Measurements from ENCODE around the gene CHRND. TPM values are rescaled to one million over a fixed set of nuclear protein-coding genes. Genes with fewer than 3 reads are reported as not detected.
A peak's percentile ranks its signal among the peaks of the same experiment; 100 is the strongest.

The CHRND gene
- total RNA-seq, 1 experiment from 2014 or later, result not detected

DNA sequence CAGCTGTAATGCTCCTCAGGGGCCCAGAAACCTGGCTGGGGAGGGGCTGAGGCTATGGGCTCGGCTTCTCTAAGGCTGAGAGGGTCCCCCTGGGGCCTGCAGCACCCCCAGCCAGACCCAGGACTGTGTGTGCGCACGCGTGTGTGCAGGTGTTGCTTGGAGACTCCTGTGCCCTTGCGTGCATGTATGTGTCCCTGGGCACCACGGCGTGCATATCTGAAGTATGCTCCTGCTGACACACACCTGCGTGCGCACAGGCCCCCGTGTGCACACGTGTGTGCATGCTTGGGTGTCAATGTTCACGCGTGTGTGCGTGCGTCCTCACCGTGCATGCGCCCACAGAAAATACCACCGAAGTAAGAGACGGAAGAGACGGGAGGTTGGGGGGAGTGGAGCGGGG lies 23.4 kb upstream of the CHRND start (continued):
- TF ChIP-seq ATF6 (CRISPR knock-in tag; IDR thresholded peaks at IDR 0.05) (no peak), ZNF512 (CRISPR knock-in tag; IDR thresholded peaks at IDR 0.05; ENCODE audit: borderline replicate concordance) (no peak), USF1 (CRISPR knock-in tag; IDR thresholded peaks at IDR 0.05) (no peak), MXD4 (CRISPR knock-in tag; IDR thresholded peaks at IDR 0.05; ENCODE audit: borderline replicate concordance) (no peak)
- TF ChIP-seq, protein P1, sequence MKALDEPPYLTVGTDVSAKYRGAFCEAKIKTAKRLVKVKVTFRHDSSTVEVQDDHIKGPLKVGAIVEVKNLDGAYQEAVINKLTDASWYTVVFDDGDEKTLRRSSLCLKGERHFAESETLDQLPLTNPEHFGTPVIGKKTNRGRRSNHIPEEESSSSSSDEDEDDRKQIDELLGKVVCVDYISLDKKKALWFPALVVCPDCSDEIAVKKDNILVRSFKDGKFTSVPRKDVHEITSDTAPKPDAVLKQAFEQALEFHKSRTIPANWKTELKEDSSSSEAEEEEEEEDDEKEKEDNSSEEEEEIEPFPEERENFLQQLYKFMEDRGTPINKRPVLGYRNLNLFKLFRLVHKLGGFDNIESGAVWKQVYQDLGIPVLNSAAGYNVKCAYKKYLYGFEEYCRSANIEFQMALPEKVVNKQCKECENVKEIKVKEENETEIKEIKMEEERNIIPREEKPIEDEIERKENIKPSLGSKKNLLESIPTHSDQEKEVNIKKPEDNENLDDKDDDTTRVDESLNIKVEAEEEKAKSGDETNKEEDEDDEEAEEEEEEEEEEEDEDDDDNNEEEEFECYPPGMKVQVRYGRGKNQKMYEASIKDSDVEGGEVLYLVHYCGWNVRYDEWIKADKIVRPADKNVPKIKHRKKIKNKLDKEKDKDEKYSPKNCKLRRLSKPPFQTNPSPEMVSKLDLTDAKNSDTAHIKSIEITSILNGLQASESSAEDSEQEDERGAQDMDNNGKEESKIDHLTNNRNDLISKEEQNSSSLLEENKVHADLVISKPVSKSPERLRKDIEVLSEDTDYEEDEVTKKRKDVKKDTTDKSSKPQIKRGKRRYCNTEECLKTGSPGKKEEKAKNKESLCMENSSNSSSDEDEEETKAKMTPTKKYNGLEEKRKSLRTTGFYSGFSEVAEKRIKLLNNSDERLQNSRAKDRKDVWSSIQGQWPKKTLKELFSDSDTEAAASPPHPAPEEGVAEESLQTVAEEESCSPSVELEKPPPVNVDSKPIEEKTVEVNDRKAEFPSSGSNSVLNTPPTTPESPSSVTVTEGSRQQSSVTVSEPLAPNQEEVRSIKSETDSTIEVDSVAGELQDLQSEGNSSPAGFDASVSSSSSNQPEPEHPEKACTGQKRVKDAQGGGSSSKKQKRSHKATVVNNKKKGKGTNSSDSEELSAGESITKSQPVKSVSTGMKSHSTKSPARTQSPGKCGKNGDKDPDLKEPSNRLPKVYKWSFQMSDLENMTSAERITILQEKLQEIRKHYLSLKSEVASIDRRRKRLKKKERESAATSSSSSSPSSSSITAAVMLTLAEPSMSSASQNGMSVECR (CRISPR knock-in tag; IDR thresholded peaks at IDR 0.05; ENCODE audit: borderline replicate concordance), result no peak

- no peaks in the 10 kb centered on the region for H3K36me3 Mint-ChIP-seq
- ChIA-PET CTCF (interaction anchor here (1.0 to 3.2 kb wide), 5 partner anchors 18 to 58 kb away, joined by 3 to 33 read pairs (median 8); partner anchors contain the start of gene PRSS56), POLR2A (interaction anchor here (1.0 kb wide), 1 partner anchor 47 kb away, joined by 3 read pairs; the partner anchor contains the start of genes EIF4E2 and TIGD1)
- DNase-seq (ENCODE audit: low spot score) (peak; percentile 67), ATAC-seq (peak; percentile 29)
- no peaks in the 10 kb centered on the region for H3K9me3 Mint-ChIP-seq
- peaks cover 53% of the 10 kb centered on the region for H3K27me3 Mint-ChIP-seq (ENCODE audit: low read depth)
- H3K4me3 Mint-ChIP-seq, result peak overlapping the region; percentile 95
- H3K4me1 Mint-ChIP-seq, result peaks cover 22% of the 10 kb centered on the region
- H3K27ac Mint-ChIP-seq, result no peak overlapping the region
- no peak for TF ChIP-seq MLX (CRISPR knock-in tag; IDR thresholded peaks at IDR 0.05)
- no peak for TF ChIP-seq KAT7 (CRISPR knock-in tag; IDR thresholded peaks at IDR 0.05; ENCODE audit: borderline replicate concordance)
- TF ChIP-seq, protein P2, sequence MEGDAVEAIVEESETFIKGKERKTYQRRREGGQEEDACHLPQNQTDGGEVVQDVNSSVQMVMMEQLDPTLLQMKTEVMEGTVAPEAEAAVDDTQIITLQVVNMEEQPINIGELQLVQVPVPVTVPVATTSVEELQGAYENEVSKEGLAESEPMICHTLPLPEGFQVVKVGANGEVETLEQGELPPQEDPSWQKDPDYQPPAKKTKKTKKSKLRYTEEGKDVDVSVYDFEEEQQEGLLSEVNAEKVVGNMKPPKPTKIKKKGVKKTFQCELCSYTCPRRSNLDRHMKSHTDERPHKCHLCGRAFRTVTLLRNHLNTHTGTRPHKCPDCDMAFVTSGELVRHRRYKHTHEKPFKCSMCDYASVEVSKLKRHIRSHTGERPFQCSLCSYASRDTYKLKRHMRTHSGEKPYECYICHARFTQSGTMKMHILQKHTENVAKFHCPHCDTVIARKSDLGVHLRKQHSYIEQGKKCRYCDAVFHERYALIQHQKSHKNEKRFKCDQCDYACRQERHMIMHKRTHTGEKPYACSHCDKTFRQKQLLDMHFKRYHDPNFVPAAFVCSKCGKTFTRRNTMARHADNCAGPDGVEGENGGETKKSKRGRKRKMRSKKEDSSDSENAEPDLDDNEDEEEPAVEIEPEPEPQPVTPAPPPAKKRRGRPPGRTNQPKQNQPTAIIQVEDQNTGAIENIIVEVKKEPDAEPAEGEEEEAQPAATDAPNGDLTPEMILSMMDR (IDR thresholded peaks at IDR 0.05), result no peak
- no peak for TF ChIP-seq USF2 (CRISPR knock-in tag; IDR thresholded peaks at IDR 0.05)
- no peak for TF ChIP-seq ETV6 (CRISPR knock-in tag; IDR thresholded peaks at IDR 0.05)
- no peak for TF ChIP-seq ZNF263 (CRISPR knock-in tag; IDR thresholded peaks at IDR 0.05; ENCODE audit: low read depth)
- TF ChIP-seq, protein P3, sequence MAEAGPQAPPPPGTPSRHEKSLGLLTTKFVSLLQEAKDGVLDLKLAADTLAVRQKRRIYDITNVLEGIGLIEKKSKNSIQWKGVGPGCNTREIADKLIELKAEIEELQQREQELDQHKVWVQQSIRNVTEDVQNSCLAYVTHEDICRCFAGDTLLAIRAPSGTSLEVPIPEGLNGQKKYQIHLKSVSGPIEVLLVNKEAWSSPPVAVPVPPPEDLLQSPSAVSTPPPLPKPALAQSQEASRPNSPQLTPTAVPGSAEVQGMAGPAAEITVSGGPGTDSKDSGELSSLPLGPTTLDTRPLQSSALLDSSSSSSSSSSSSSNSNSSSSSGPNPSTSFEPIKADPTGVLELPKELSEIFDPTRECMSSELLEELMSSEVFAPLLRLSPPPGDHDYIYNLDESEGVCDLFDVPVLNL (CRISPR knock-in tag; IDR thresholded peaks at IDR 0.05; ENCODE audit: borderline replicate concordance, low read depth), result no peak
- TF ChIP-seq SOX15 (CRISPR knock-in tag; IDR thresholded peaks at IDR 0.05), result no peak
- no peak for TF ChIP-seq GRHL2 (CRISPR knock-in tag; IDR thresholded peaks at IDR 0.05; ENCODE audit: insufficient replicate concordance, severe bottlenecking)
- TF ChIP-seq, protein P4, sequence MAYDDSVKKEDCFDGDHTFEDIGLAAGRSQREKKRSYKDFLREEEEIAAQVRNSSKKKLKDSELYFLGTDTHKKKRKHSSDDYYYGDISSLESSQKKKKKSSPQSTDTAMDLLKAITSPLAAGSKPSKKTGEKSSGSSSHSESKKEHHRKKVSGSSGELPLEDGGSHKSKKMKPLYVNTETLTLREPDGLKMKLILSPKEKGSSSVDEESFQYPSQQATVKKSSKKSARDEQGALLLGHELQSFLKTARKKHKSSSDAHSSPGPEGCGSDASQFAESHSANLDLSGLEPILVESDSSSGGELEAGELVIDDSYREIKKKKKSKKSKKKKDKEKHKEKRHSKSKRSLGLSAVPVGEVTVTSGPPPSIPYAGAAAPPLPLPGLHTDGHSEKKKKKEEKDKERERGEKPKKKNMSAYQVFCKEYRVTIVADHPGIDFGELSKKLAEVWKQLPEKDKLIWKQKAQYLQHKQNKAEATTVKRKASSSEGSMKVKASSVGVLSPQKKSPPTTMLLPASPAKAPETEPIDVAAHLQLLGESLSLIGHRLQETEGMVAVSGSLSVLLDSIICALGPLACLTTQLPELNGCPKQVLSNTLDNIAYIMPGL (CRISPR knock-in tag; IDR thresholded peaks at IDR 0.05), result peak; percentile 30; the same call in 1 of the 2 replicates
- no peak for TF ChIP-seq GABPB1 (CRISPR knock-in tag; IDR thresholded peaks at IDR 0.05)
Measured at GRCh38 chr2:232502911-232503808, 22.8 kb upstream of the CHRND start.
